CD14-positive monocyte (primary cell): ENCODE results near the gene JCHAIN. TPM values are rescaled to one million over a fixed set of nuclear protein-coding genes. Genes with fewer than 3 reads are reported as not detected.

Experiments
- DNase-seq, 3 donors: peaks; one replicate each; pipeline ENCODE4 v3.0.0-alpha.2; 2011 to 2022
- H2AFZ ChIP-seq: 2 replicates; pipeline ENCODE4 v1.6.0; 2012; ENCODE audit warnings: mild to moderate bottlenecking, low read depth, low read length, inconsistent platforms; ENCODE audit not compliant: insufficient read depth, poor library complexity, severe bottlenecking
- H3K27ac ChIP-seq, 2 donors: 1 replicate in 1 of 2; 2 replicates in 1 of 2; pipeline ENCODE4 v1.5.1; 2012 to 2013; ENCODE audit warnings: low read length in 2 of 2, control low read depth in 1 of 2, inconsistent platforms in 1 of 2, low read depth in 1 of 2, mild to moderate bottlenecking in 1 of 2
- H3K27me3 ChIP-seq, 2 donors: one replicate each; pipeline versions ENCODE4 v1.6.0 to v1.6.1; 2011 to 2013; ENCODE audit warnings: low read length in 2 of 2; ENCODE audit not compliant: control insufficient read depth in 2 of 2, insufficient read depth in 2 of 2
- H3K36me3 ChIP-seq, 2 donors: replicated peaks in 1 of 2; 1 replicate in 1 of 2; 2 replicates in 1 of 2; pipeline versions ENCODE4 v1.5.1 to v1.6.1; 2012 to 2013; ENCODE audit warnings: low read length in 2 of 2, control low read depth in 1 of 2, inconsistent platforms in 1 of 2, mild to moderate bottlenecking in 1 of 2; ENCODE audit not compliant: insufficient read depth in 2 of 2, control insufficient read depth in 1 of 2
- H3K4me1 ChIP-seq, 2 donors: 1 replicate in 1 of 2; 2 replicates in 1 of 2; pipeline versions ENCODE4 v1.5.1 to v1.6.1; 2012 to 2013; ENCODE audit warnings: low read length in 2 of 2, control low read depth in 1 of 2, inconsistent platforms in 1 of 2, mild to moderate bottlenecking in 1 of 2, moderate library complexity in 1 of 2; ENCODE audit not compliant: insufficient read depth in 2 of 2, control insufficient read depth in 1 of 2
- H3K4me2 ChIP-seq: replicated peaks from 2 replicates; pipeline ENCODE3; 2012; ENCODE audit warnings: low read length, moderate library complexity, mild to moderate bottlenecking; ENCODE audit not compliant: poor library complexity, severe bottlenecking; ENCODE audit errors: extremely low read depth
- H3K4me3 ChIP-seq, 3 experiments: fragments of 200-600 bp in 1 of 3; sonication (generic) in 1 of 3; replicated peaks in 1 of 3; 1 replicate in 2 of 3; 2 replicates in 1 of 3; pipeline ENCODE4 v1.5.1; 2011 to 2013; ENCODE audit warnings: low read length in 3 of 3, mild to moderate bottlenecking in 3 of 3, control low read depth in 2 of 3, low read depth in 2 of 3, inconsistent platforms in 1 of 3, moderate library complexity in 1 of 3
- H3K79me2 ChIP-seq: 2 replicates; pipeline ENCODE4 v1.6.0; 2012; ENCODE audit warnings: mild to moderate bottlenecking, control low read depth, inconsistent platforms, low read length, moderate library complexity; ENCODE audit not compliant: insufficient read depth
- H3K9ac ChIP-seq: 2 replicates; pipeline ENCODE4 v1.6.0; 2017; ENCODE audit warnings: low read length, mild to moderate bottlenecking; ENCODE audit not compliant: insufficient read depth, poor library complexity, severe bottlenecking
- H3K9me3 ChIP-seq, 2 donors: replicated peaks in 1 of 2; 1 replicate in 1 of 2; 2 replicates in 1 of 2; pipeline versions ENCODE4 v1.5.1 to v1.6.1; 2012 to 2013; ENCODE audit warnings: low read length in 2 of 2, control low read depth in 1 of 2; ENCODE audit not compliant: control insufficient read depth in 1 of 2, insufficient read depth in 1 of 2
- H4K20me1 ChIP-seq: 2 replicates; pipeline ENCODE4 v1.6.0; 2012; ENCODE audit warnings: mild to moderate bottlenecking, low read length, control low read depth, moderate library complexity; ENCODE audit not compliant: insufficient read depth
- H3K27ac Mint-ChIP-seq, 7 donors: one replicate each; pipeline ENCODE4 v1.8.0; 2020; ENCODE audit warnings: mild to moderate bottlenecking in 7 of 7, mixed read lengths in 7 of 7, moderate library complexity in 6 of 7, inconsistent platforms in 2 of 7
- H3K27me3 Mint-ChIP-seq, 3 donors: one replicate each; pipeline ENCODE4 v1.8.0; 2021 to 2022; ENCODE audit warnings: low read depth in 3 of 3, mild to moderate bottlenecking in 3 of 3, mixed read lengths in 3 of 3, moderate library complexity in 3 of 3, inconsistent platforms in 1 of 3
- H3K36me3 Mint-ChIP-seq, 2 donors: one replicate each; pipeline ENCODE4 v1.8.0; 2020; ENCODE audit warnings: mixed read lengths in 2 of 2, inconsistent platforms in 1 of 2, mild to moderate bottlenecking in 1 of 2
- H3K4me1 Mint-ChIP-seq: one replicate; pipeline ENCODE4 v1.8.0; 2020; ENCODE audit warnings: mild to moderate bottlenecking, mixed read lengths
- H3K4me3 Mint-ChIP-seq, 2 donors: one replicate each; pipeline ENCODE4 v1.8.0; 2020; ENCODE audit warnings: mild to moderate bottlenecking in 2 of 2, mixed read lengths in 2 of 2, moderate library complexity in 1 of 2
- H3K9me3 Mint-ChIP-seq, 7 donors: one replicate each; pipeline ENCODE4 v1.8.0; 2020 to 2022; ENCODE audit warnings: mixed read lengths in 7 of 7, mild to moderate bottlenecking in 6 of 7, moderate library complexity in 6 of 7, inconsistent platforms in 2 of 7
- CTCF ChIP-seq: fragments of 200-600 bp; IDR thresholded peaks from one replicate; pipeline ENCODE4 v1.8.0; 2022; ENCODE audit warnings: antibody characterized with exemption, mild to moderate bottlenecking
- WGBS: methylation state at CpG from one replicate; pipeline ENCODE4 v1.1.5; 2013; ENCODE audit warnings: missing lambda C conversion rate; ENCODE audit not compliant: insufficient coverage; 5-methylcytosine and 5-hydroxymethylcytosine counted together
- intact Hi-C, 2 donors: fragments of 100-400 bp; cut with micrococcal nuclease; formaldehyde crosslinking; loops; one replicate each; pipeline versions ENCODE4 v1.15.0 to v1.15.1; 2023
- polyA plus RNA-seq, 3 donors: library from polyadenylated mRNA; depleted of rRNA in 1 of 3; unstranded in 2 of 3; stranded (reverse) in 1 of 3; fragments of 300-500 nt in 2 of 3; fragments of >200 nt in 1 of 3; fragmentation: Illumina TruSeq in 2 of 3; gene quantifications; 1 replicate in 2 of 3; 2 replicates in 1 of 3; pipeline ENCODE4 v1.2.3, GENCODE V29; 2012 to 2021

Gene JCHAIN
- polyA plus RNA-seq, 3 donors: 0.41 to 6.0 (median 1.9) TPM

- Histone ChIP-seq H3K79me2 (peaks cover 81% of the 10 kb centered on the region), H3K4me2 (no peak overlapping the region), H3K27me3 (no peaks in the 10 kb centered on the region), H3K4me1 (peaks cover 55 to 67% of the 10 kb centered on the region in 2 donors), H3K9me3 (no peaks in the 10 kb centered on the region), H3K27ac (peak overlapping the region in 1 of 2 donors; percentile 92), H2AFZ (no peak overlapping the region), H4K20me1 (no peaks in the 10 kb centered on the region), H3K9ac (no peak overlapping the region), H3K36me3 (no peaks in the 10 kb centered on the region), H3K4me3 (no peak overlapping the region)
- no peaks in the 10 kb centered on the region for H3K27me3 Mint-ChIP-seq
- no peak for DNase-seq
- peaks cover 65% of the 10 kb centered on the region for H3K4me1 Mint-ChIP-seq
- intact Hi-C loops: no loop called here
- no peak for TF ChIP-seq CTCF
- peak overlapping the region in 4 of 7 donors; percentile 17 to 72 (median 34) for H3K27ac Mint-ChIP-seq
- WGBS: 41% methylated on average over 3 of the region's 3 CpGs
- no peak overlapping the region for H3K4me3 Mint-ChIP-seq
- no peaks in the 10 kb centered on the region for H3K9me3 Mint-ChIP-seq
- peaks cover 0 to 4% of the 10 kb centered on the region in 2 donors for H3K36me3 Mint-ChIP-seq
Observed at GRCh38 chr4:70711599-70711998, 45.3 kb upstream of the JCHAIN start.

GRCh38 chr4:70709611-70710205, 43.4 kb upstream of the JCHAIN start:
- no peak for TF ChIP-seq CTCF
- intact Hi-C loops: loop anchor here (5.0 to 10.0 kb wide), 2 partner anchors 45 to 63 kb away; no protein-coding TSS in a partner anchor

More at GRCh38 chr4:70709611-70710205, 43.4 kb upstream of the JCHAIN start:
- no peak for DNase-seq
- Histone ChIP-seq H3K27me3 (no peaks in the 10 kb centered on the region), H3K27ac (no peak overlapping the region), H3K4me2 (no peak overlapping the region), H4K20me1 (no peaks in the 10 kb centered on the region), H2AFZ (no peak overlapping the region), H3K79me2 (peaks cover 79% of the 10 kb centered on the region), H3K4me3 (no peak overlapping the region), H3K9me3 (no peaks in the 10 kb centered on the region), H3K9ac (no peak overlapping the region), H3K36me3 (no peaks in the 10 kb centered on the region), H3K4me1 (peaks cover 45 to 57% of the 10 kb centered on the region in 2 donors)
- Mint-ChIP-seq H3K27ac (no peak overlapping the region), H3K27me3 (no peaks in the 10 kb centered on the region), H3K4me3 (no peak overlapping the region), H3K4me1 (peaks cover 60% of the 10 kb centered on the region), H3K36me3 (peaks cover 0 to 4% of the 10 kb centered on the region in 2 donors), H3K9me3 (no peaks in the 10 kb centered on the region)
- no CpG with 5 or more reads among the region's 7 CpGs for WGBS
